Left ventricle myocardium inferior (tissue), 1 donor: ENCODE results near the gene RPL38. TPM values are rescaled to one million over a fixed set of nuclear protein-coding genes. Genes with fewer than 3 reads are reported as not detected.

Source experiments
- DNase-seq: peaks from one replicate; pipeline ENCODE4 v3.0.0-alpha.2; 2020
- H3K27ac ChIP-seq: fragments of 200-600 bp; replicated peaks from 2 replicates; pipeline ENCODE4 v1.8.0; 2021
- H3K27me3 ChIP-seq: fragments of 200-600 bp; 2 replicates; pipeline ENCODE4 v1.8.0; 2021; ENCODE audit warnings: low read depth
- H3K36me3 ChIP-seq: fragments of 200-600 bp; 2 replicates; pipeline ENCODE4 v1.8.0; 2021
- H3K4me1 ChIP-seq: fragments of 200-600 bp; 2 replicates; pipeline ENCODE4 v1.8.0; 2021
- H3K4me3 ChIP-seq: fragments of 200-600 bp; 2 replicates; pipeline ENCODE4 v1.8.0; 2021; ENCODE audit warnings: mild to moderate bottlenecking, moderate library complexity
- H3K9me3 ChIP-seq: fragments of 200-600 bp; replicated peaks from 2 replicates; pipeline ENCODE4 v1.8.0; 2021
- intact Hi-C: fragments of 100-400 bp; cut with micrococcal nuclease; formaldehyde crosslinking; loops from one replicate; pipeline ENCODE4 v1.11.0; 2022
- total RNA-seq: library from RNA; stranded (reverse); fragmentation: NEBNext Ultra II Directional; extraction: Animal tissue kit (Norgen Biotek cat#: 25700); gene quantifications from one replicate; pipeline ENCODE4 v1.2.1, GENCODE V29; 2021
- TF ChIP-seq, protein P1 (sequence below): fragments of 200-600 bp; IDR thresholded peaks from 2 replicates; pipeline ENCODE4 v1.8.0; 2021; ENCODE audit warnings: antibody characterized with exemption, mild to moderate bottlenecking, borderline replicate concordance
- donor health status: DM: no; HTN: yes; CAD: no; lungs with severe emphysema.

Gene RPL38
- total RNA-seq, 1 donor from 2014 or later: 702 TPM

DNA sequence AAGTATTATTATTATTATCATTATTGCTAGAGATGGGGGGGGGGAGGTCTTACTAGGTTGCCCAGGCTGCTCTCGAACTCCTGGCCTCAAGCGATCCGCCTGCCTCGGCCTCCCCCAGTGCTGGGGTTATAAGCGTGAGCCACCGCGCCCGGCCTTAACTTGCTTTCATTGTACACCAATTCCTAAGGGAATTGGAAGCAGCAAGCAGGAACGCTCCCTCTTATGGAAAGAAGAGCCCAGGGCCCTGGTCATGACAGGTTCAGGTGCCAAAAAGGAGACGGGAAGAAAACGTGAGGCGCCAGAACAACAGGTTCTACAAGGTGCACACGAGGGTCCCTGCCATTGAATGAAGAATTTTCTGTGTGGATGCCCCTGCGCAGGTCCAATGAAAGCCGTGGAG is 540 bp upstream of the RPL38 start:
- H3K4me1 ChIP-seq: peaks cover 55% of the 10 kb centered on the region
- H3K27me3 ChIP-seq: peaks cover 47% of the 10 kb centered on the region
- H3K9me3 ChIP-seq: no peaks in the 10 kb centered on the region
- intact Hi-C loops: no loop called here
- H3K36me3 ChIP-seq: peaks cover 33% of the 10 kb centered on the region
- H3K27ac ChIP-seq: no peak overlapping the region
- peak overlapping the region; percentile 93 for H3K4me3 ChIP-seq
- DNase-seq: no peak
- TF ChIP-seq, protein P1, sequence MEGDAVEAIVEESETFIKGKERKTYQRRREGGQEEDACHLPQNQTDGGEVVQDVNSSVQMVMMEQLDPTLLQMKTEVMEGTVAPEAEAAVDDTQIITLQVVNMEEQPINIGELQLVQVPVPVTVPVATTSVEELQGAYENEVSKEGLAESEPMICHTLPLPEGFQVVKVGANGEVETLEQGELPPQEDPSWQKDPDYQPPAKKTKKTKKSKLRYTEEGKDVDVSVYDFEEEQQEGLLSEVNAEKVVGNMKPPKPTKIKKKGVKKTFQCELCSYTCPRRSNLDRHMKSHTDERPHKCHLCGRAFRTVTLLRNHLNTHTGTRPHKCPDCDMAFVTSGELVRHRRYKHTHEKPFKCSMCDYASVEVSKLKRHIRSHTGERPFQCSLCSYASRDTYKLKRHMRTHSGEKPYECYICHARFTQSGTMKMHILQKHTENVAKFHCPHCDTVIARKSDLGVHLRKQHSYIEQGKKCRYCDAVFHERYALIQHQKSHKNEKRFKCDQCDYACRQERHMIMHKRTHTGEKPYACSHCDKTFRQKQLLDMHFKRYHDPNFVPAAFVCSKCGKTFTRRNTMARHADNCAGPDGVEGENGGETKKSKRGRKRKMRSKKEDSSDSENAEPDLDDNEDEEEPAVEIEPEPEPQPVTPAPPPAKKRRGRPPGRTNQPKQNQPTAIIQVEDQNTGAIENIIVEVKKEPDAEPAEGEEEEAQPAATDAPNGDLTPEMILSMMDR: no peak

DNA sequence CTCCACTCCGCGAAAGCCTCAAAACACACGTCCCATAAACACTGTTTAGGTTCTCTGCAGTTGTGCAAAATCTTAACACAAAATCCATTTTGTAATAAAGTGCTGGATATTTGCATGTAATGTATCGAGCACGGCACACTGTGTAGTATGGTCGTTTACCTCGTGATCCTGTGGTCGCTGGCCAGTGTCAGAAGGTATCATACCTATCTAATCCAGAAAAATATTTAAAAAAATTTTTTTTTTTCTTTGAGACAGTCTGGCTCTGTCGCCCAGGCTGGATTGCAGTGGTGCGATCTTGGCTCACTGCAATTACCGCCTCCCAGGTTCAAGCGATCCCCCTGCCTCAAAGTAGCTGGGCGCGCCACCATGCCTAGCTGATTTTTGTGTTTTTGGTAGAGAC is 996 bp downstream of the RPL38 start:
- TF ChIP-seq, protein P1: no peak
- no peak for DNase-seq
- Histone ChIP-seq H3K4me1 (peaks cover 62% of the 10 kb centered on the region), H3K4me3 (peak overlapping the region; percentile 93), H3K27me3 (peaks cover 32% of the 10 kb centered on the region), H3K36me3 (peaks cover 49% of the 10 kb centered on the region), H3K27ac (peak overlapping the region; percentile 80), H3K9me3 (no peaks in the 10 kb centered on the region)
- intact Hi-C loops: no loop called here

DNA sequence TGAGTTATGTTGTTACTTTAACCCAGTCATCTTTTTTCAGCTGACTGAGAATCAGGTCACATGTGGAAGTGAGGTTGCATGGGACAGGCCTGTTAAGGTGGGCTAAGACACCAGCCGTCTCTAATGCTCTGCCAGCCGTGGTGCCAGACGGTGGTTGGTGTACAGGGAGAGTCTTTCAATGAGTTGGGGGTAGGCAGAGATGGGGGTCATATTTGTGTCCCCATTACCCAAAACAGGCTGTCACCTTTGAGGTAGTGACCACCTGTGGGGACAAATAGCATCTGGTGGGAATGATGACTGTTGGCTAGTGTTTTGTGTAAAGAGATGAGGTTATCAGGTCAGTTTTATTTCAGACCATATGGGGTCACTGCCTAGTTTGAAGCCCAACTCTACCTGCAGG is 1.8 kb downstream of the RPL38 start:
- Histone ChIP-seq H3K27me3 (peaks cover 24% of the 10 kb centered on the region), H3K27ac (no peak overlapping the region), H3K4me1 (peaks cover 66% of the 10 kb centered on the region), H3K36me3 (peaks cover 57% of the 10 kb centered on the region), H3K9me3 (no peaks in the 10 kb centered on the region), H3K4me3 (peak overlapping the region; percentile 93)
- TF ChIP-seq, protein P1: no peak
- DNase-seq: no peak
- intact Hi-C loops: no loop called here

DNA sequence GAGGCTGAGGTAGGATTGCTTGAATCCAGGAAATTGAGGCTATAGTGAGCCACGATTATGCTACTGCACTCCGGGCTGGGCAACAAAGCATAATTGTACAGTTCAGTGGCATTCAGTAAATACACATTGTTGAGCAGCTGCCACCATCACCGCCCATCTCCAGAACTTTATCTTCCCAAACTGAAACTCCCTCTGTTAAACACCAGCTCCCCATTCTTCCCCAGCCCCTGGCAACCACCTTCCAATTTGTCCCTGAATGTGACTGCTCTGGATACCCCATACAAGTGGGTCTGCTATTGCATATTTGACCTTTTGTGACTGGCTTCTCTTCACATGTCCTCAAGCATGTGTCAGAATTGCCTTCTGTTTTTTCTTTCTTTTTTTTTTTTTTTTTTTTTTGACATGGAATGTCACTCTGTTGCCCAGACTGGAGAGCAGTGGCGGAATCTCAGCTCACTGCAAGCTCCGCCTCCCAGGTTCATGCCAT is 2.9 kb downstream of the RPL38 start:
- Histone ChIP-seq H3K27me3 (peaks cover 13% of the 10 kb centered on the region), H3K4me1 (peaks cover 77% of the 10 kb centered on the region), H3K9me3 (no peaks in the 10 kb centered on the region), H3K4me3 (no peak overlapping the region), H3K36me3 (peaks cover 57% of the 10 kb centered on the region), H3K27ac (no peak overlapping the region)
- DNase-seq: no peak
- TF ChIP-seq, protein P1: no peak
- intact Hi-C loops: no loop called here

DNA sequence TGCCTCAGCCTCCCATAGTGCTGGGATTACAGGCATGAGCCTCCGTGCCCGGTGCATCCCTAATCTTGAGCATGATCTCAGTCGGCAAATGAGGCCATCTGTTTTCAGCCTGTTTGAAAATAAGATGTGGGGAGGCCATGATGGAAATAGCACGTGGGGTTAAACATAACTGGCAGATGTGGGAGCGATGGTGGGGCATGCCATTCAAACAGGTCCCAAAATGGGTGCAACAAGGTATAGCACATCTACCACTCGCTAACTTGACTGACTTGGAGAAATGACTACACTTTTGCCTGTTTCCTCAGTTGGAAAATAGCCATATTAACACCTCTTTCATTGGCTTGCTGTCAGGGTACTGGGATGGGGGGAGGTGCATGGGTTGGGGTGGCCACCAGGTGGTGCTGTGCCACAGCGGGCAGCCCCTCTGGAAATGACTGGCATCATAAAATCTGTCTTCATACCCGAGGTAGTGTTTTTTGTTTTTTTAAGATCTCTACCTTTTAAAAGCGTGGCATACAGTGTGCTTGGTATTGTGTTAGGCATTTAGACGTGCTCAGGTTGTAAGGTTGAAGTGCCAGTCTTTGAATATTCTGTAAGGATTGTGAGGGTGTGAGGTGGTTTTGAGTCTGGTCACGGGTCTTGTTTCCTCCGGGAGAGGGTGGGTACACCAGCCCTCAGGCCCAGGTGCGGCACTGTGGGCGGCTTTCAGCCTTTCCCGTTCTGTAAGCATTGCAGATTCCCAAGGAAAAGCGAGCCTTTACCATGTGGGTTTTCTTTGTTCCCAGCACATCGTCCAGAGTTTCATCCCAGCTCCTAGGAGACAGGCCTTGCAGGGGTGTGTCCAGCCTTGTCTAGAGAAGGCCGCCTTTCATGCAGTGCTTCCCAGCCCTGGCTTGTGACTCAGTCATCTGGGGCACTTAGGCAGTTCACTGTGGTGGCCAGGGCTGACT is 7.0 kb downstream of the RPL38 start:
- H3K4me1 ChIP-seq: peaks cover 92% of the 10 kb centered on the region

More for the DNA sequence above, 7.0 kb downstream of the RPL38 start:
- peak; percentile 69 for DNase-seq
- Histone ChIP-seq H3K27me3 (no peaks in the 10 kb centered on the region), H3K27ac (peak overlapping the region; percentile 93), H3K4me3 (no peak overlapping the region), H3K36me3 (peaks cover 48% of the 10 kb centered on the region), H3K9me3 (no peaks in the 10 kb centered on the region)
- intact Hi-C loops: loop anchor here (5.0 kb wide), 1 partner anchor 87 kb away; no protein-coding TSS in a partner anchor
- TF ChIP-seq, protein P1: peak; percentile 98
